A549 (cell line): ENCODE results near the gene GDF2.

ENCODE experiments used
- CEBPB ChIP-seq, 2 experiments: fragments of >200 bp in 1 of 2; sonication (Bioruptor Twin) in 1 of 2; formaldehyde crosslinking in 1 of 2; IDR thresholded peaks; 2 replicates each; pipeline ENCODE4 v1.6.1; 2012 to 2016
- CTCF ChIP-seq: fragments of >200 bp; sonication (Bioruptor Twin); formaldehyde crosslinking; IDR thresholded peaks from 3 replicates; pipeline ENCODE4 v1.5.1; 2016
- EHMT2 ChIP-seq: fragments of 200-600 bp; sonication (generic); IDR thresholded peaks from 2 replicates; pipeline ENCODE4 v1.6.1; 2016; ENCODE audit warnings: antibody characterized with exemption, low read depth, mild to moderate bottlenecking, moderate library complexity
- EP300 ChIP-seq, 2 experiments: fragments of >200 bp; sonication (Bioruptor Twin); formaldehyde crosslinking; IDR thresholded peaks; 2 replicates in 1 of 2; 3 replicates in 1 of 2; pipeline ENCODE4 v1.6.1; 2016 to 2017
- MAFK ChIP-seq: fragments of 450-650 bp; IDR thresholded peaks from 2 replicates; pipeline ENCODE4 v1.6.1; 2014; ENCODE audit not compliant: partially characterized antibody
- MAX ChIP-seq: IDR thresholded peaks from 2 replicates; pipeline ENCODE4 v1.6.1; 2012
- PBX3 ChIP-seq: IDR thresholded peaks from 2 replicates; pipeline ENCODE4 v1.6.1; 2012
- REST ChIP-seq: fragments of 200-600 bp; sonication (generic); IDR thresholded peaks from 2 replicates; pipeline ENCODE4 v1.6.1; 2016; ENCODE audit warnings: antibody characterized with exemption, mild to moderate bottlenecking, moderate library complexity
- USF2 ChIP-seq: fragments of 450-650 bp; IDR thresholded peaks from 2 replicates; pipeline ENCODE4 v1.6.1; 2014; ENCODE audit warnings: antibody characterized with exemption

GRCh38 chr10:47319784-47320183 lies 2.5 kb upstream of the GDF2 start:
- no peak for TF ChIP-seq MAX
- TF ChIP-seq CTCF = no peak
- no peak for TF ChIP-seq PBX3
- TF ChIP-seq REST = no peak
- no peak for TF ChIP-seq USF2
- TF ChIP-seq MAFK = no peak
- no peak for TF ChIP-seq EHMT2
- no peak for TF ChIP-seq CEBPB (IDR thresholded peaks at IDR 0.05)
- TF ChIP-seq EP300 (IDR thresholded peaks at IDR 0.05) = no peak
